HepG2 (cell line): ENCODE measurements around the gene PRDM12. TPM values are rescaled to one million over a fixed set of nuclear protein-coding genes. Genes with fewer than 3 reads are reported as not detected.

Experiments
- ATAC-seq: fragments of 200-7000 bp; cut with Tn5 transposase; 3 replicates; pipeline ENCODE4 v1.9.1; 2020; ENCODE audit warnings: mild to moderate bottlenecking, moderate library complexity
- BruUV-seq: library from RNA; stranded (reverse); fragments of 400-500 nt; replicated peaks from 2 replicates; lab custom pipeline; 2021; lab: Mats Ljungman, UMichigan
- CTCF ChIA-PET: fragments of 300-600 bp; formaldehyde crosslinking; extraction: SDS; loops from one replicate; lab custom pipeline; 2021; ENCODE audit warnings: low total read pairs, inconsistent platforms, low intra/inter-chr PET ratio; lab: Yijun Ruan, JAX
- POLR2A ChIA-PET: fragments of 350-600 bp; sonication (Branson Sonifier 250); formaldehyde crosslinking; loops from one replicate; lab custom pipeline; 2020; ENCODE audit warnings: antibody characterized with exemption, inconsistent platforms; lab: Yijun Ruan, JAX
- DNase-seq: peaks from one replicate; pipeline ENCODE4 v3.0.0-alpha.2; 2015; ENCODE audit warnings: low spot score
- FAIRE-seq: peaks from 3 replicates; lab custom pipeline; 2011; peaks lifted over from hg19 to GRCh38; lab: Jason Lieb, UNC
- H2AFZ ChIP-seq: one replicate; pipeline ENCODE4 v1.6.1; 2011; ENCODE audit warnings: low read length, inconsistent platforms
- H3K27ac ChIP-seq: fragments of 300-600 bp; 3 replicates; pipeline ENCODE4 v1.8.0; 2011; ENCODE audit warnings: mixed run types, mild to moderate bottlenecking, mixed read lengths, low read length, inconsistent platforms; ENCODE audit not compliant: insufficient read depth; ENCODE audit errors: extremely low read length
- H3K27me3 ChIP-seq, 2 experiments: fragments of 200-600 bp in 1 of 2; 2 replicates in 1 of 2; 3 replicates in 1 of 2; pipeline versions ENCODE4 v1.6.0 to v1.8.0; 2011; ENCODE audit warnings: low read length in 2 of 2, mild to moderate bottlenecking in 2 of 2, moderate library complexity in 2 of 2, inconsistent platforms in 1 of 2; ENCODE audit not compliant: insufficient read depth in 2 of 2, control insufficient read depth in 1 of 2
- H3K36me3 ChIP-seq, 2 experiments: fragments of 200-600 bp in 1 of 2; replicated peaks in 1 of 2; 2 replicates in 1 of 2; 3 replicates in 1 of 2; pipeline versions ENCODE4 v1.5.1 to v1.8.0; 2011; ENCODE audit warnings: low read length in 2 of 2, inconsistent platforms in 1 of 2; ENCODE audit not compliant: insufficient read depth in 2 of 2, control insufficient read depth in 1 of 2
- H3K4me1 ChIP-seq: 2 replicates; pipeline ENCODE4 v1.5.1; 2012; ENCODE audit warnings: low read length, inconsistent platforms; ENCODE audit not compliant: insufficient read depth
- H3K4me2 ChIP-seq: 2 replicates; pipeline ENCODE4 v1.6.0; 2011; ENCODE audit warnings: low read depth, low read length, inconsistent platforms
- H3K4me3 ChIP-seq, 3 experiments: fragments of 200-600 bp in 1 of 3; sonication (generic), shearing (Covaris generic) in 1 of 3; replicated peaks in 1 of 3; 2 replicates each; pipeline ENCODE4 v1.5.1; 2011 to 2016; ENCODE audit warnings: low read length in 3 of 3, inconsistent platforms in 2 of 3, low read depth in 2 of 3, mild to moderate bottlenecking in 2 of 3, control low read depth in 1 of 3, mixed read lengths in 1 of 3; ENCODE audit not compliant: insufficient read depth in 1 of 3
- H3K79me2 ChIP-seq: one replicate; pipeline ENCODE4 v1.6.1; 2011; ENCODE audit warnings: low read length, inconsistent platforms; ENCODE audit not compliant: insufficient read depth
- H3K9ac ChIP-seq: 2 replicates; pipeline ENCODE4 v1.6.0; 2011; ENCODE audit warnings: mild to moderate bottlenecking, low read depth, low read length, inconsistent platforms; ENCODE audit not compliant: insufficient read depth
- H3K9me3 ChIP-seq: 2 replicates; pipeline ENCODE4 v1.5.1; 2012; ENCODE audit warnings: mild to moderate bottlenecking, low read length
- H4K20me1 ChIP-seq: 2 replicates; pipeline ENCODE4 v1.6.0; 2011; ENCODE audit warnings: inconsistent platforms, mild to moderate bottlenecking, low read length, moderate library complexity; ENCODE audit not compliant: insufficient read depth
- BRD4 ChIP-seq: sonication (generic); formaldehyde crosslinking; IDR thresholded peaks from 2 replicates; pipeline ENCODE4 v1.4.0; 2020; ENCODE audit warnings: missing genetic modification reagents
- CCAR2 ChIP-seq: fragments of 200-400 bp; formaldehyde crosslinking; optimal IDR thresholded peaks from 2 replicates; pipeline ENCODE3; 2018; ENCODE audit warnings: low read depth, mild to moderate bottlenecking, low read length, moderate library complexity
- MYNN ChIP-seq: sonication (generic); formaldehyde crosslinking; IDR thresholded peaks from 2 replicates; pipeline ENCODE4 v1.4.0; 2020; ENCODE audit warnings: mild to moderate bottlenecking, low read depth, missing genetic modification reagents
- PRDM10 ChIP-seq: sonication (generic); formaldehyde crosslinking; IDR thresholded peaks from 2 replicates; pipeline ENCODE4 v1.4.0; 2020; ENCODE audit warnings: low read depth, missing genetic modification reagents
- TEF ChIP-seq: sonication (generic); formaldehyde crosslinking; IDR thresholded peaks from 2 replicates; pipeline ENCODE4 v1.5.0; 2020; ENCODE audit warnings: missing genetic modification reagents
- ZBTB39 ChIP-seq: sonication (generic); formaldehyde crosslinking; IDR thresholded peaks from 2 replicates; pipeline ENCODE4 v1.5.0; 2020; ENCODE audit warnings: missing genetic modification reagents
- ZBTB7B ChIP-seq: sonication (generic); formaldehyde crosslinking; IDR thresholded peaks from 2 replicates; pipeline ENCODE4 v1.4.0; 2020; ENCODE audit warnings: missing genetic modification reagents
- ZFP82 ChIP-seq: sonication (generic); formaldehyde crosslinking; IDR thresholded peaks from 2 replicates; pipeline ENCODE4 v1.5.1; 2020; ENCODE audit warnings: mild to moderate bottlenecking, missing genetic modification reagents, borderline replicate concordance
- ZNF12 ChIP-seq: sonication (generic); formaldehyde crosslinking; IDR thresholded peaks from 2 replicates; pipeline ENCODE4 v1.5.0; 2020; ENCODE audit warnings: missing genetic modification reagents
- ZNF264 ChIP-seq: sonication (generic); formaldehyde crosslinking; IDR thresholded peaks from 2 replicates; pipeline ENCODE4 v1.4.0; 2020; ENCODE audit warnings: missing genetic modification reagents
- ZNF326 ChIP-seq: sonication (generic); formaldehyde crosslinking; IDR thresholded peaks from 2 replicates; pipeline ENCODE4 v1.4.0; 2020; ENCODE audit warnings: missing genetic modification reagents, borderline replicate concordance
- ZNF7 ChIP-seq: IDR thresholded peaks from 2 replicates; pipeline ENCODE4 v1.6.1; 2016; ENCODE audit warnings: missing biosample characterization, missing genetic modification reagents
- ZNF883 ChIP-seq: sonication (generic); formaldehyde crosslinking; IDR thresholded peaks from 2 replicates; pipeline ENCODE4 v1.5.1; 2020; ENCODE audit warnings: mild to moderate bottlenecking, missing genetic modification reagents; ENCODE audit errors: not compliant biosample characterization
- WGBS: methylation state at CpG from one replicate; pipeline ENCODE4 v1.1.6; 2017; ENCODE audit warnings: low lambda C conversion rate; 5-methylcytosine and 5-hydroxymethylcytosine counted together
- in situ Hi-C: cut with HindIII; loops from 2 replicates; pipeline ENCODE4 v1.10.0; 2017; ENCODE audit warnings: low pct_unique_long_range_greater_than_20kb; ENCODE audit not compliant: extremely low pct_ligation_motif_present
- intact Hi-C: fragments of 100-400 bp; cut with micrococcal nuclease; formaldehyde crosslinking; loops from one replicate; pipeline ENCODE4 v1.10.0; 2022; ENCODE audit not compliant: unreplicated experiment
- polyA plus RNA-seq, 8 experiments: library from polyadenylated mRNA; depleted of rRNA in 3 of 8; stranded (reverse) in 7 of 8; unstranded in 1 of 8; fragments of >200 nt; fragmentation: Illumina TruSeq in 4 of 8; extraction: Trizol in 4 of 8; gene quantifications; 2 replicates each; pipeline versions ENCODE4 v1.2.1 to v1.2.3, GENCODE V29; 2011 to 2016; ENCODE audit warnings: low read depth in 4 of 8, missing spikeins in 1 of 8, mixed read lengths in 1 of 8; ENCODE audit not compliant: insufficient read depth in 1 of 8
- total RNA-seq, 5 experiments: library from RNA; depleted of rRNA; stranded (reverse); fragments of >200 nt; fragmentation: Illumina TruSeq; extraction: Trizol; gene quantifications; 2 replicates each; pipeline ENCODE4 v1.2.3, GENCODE V29; 2016; ENCODE audit warnings: low read depth in 1 of 5

Gene PRDM12
- total and polyA plus RNA-seq, 2 of the 13 experiments (the other 11 are each of a cell fraction or from before 2014, with no cell fraction given) = 0.04 to 0.07 TPM

- Histone ChIP-seq H3K27ac (no peak overlapping the region), H3K4me3 (no peak overlapping the region), H2AFZ (no peak overlapping the region), H3K9me3 (no peaks in the 10 kb centered on the region), H4K20me1 (no peaks in the 10 kb centered on the region), H3K79me2 (no peaks in the 10 kb centered on the region), H3K27me3 (peaks cover 3 to 60% of the 10 kb centered on the region in 2 experiments), H3K9ac (no peak overlapping the region), H3K4me1 (peaks cover 7% of the 10 kb centered on the region; the same call in 1 of the 2 replicates), H3K4me2 (no peak overlapping the region), H3K36me3 (no peaks in the 10 kb centered on the region)
- POLR2A ChIA-PET = no interaction called here
- 46% methylated on average over 5 of the region's 6 CpGs for WGBS
- BruUV-seq = no TSS peak
- no peak for FAIRE-seq
- in situ Hi-C loops = no loop called here
- no peak for DNase-seq
- TF ChIP-seq ZNF264 (CRISPR knock-in tag) = no peak
- no peak for TF ChIP-seq ZNF326 (CRISPR knock-in tag)
- no peak for TF ChIP-seq MYNN (CRISPR knock-in tag)
- no peak for TF ChIP-seq ZBTB39 (CRISPR knock-in tag)
- TF ChIP-seq TEF = no peak
- TF ChIP-seq PRDM10 (CRISPR knock-in tag) = no peak
- TF ChIP-seq BRD4 (CRISPR knock-in tag) = no peak
- no peak for TF ChIP-seq ZBTB7B (CRISPR knock-in tag)
- no peak for TF ChIP-seq ZNF883 (CRISPR knock-in tag)
- TF ChIP-seq ZNF12 (CRISPR knock-in tag) = no peak
- no peak for TF ChIP-seq CCAR2
- no peak for TF ChIP-seq ZNF7 (CRISPR knock-in tag)
- no peak for TF ChIP-seq ZFP82
- intact Hi-C loops = no loop called here
- ATAC-seq = no peak
- CTCF ChIA-PET = no interaction called here
Observed at GRCh38 chr9:130654879-130655278, 9.5 kb upstream of the PRDM12 start.
